HG03196 (cell line): ENCODE measurements around the gene TMEM191B.
"Not testable (repeated sequence)": the region's sequence is repeated elsewhere in the genome, so short reads cannot be mapped to it uniquely, and the experiment has no call there.

ENCODE experiments used
- ATAC-seq: cut with Tn5 transposase; IDR thresholded peaks from one replicate; pipeline ENCODE4 v1.9.1; 2021; ENCODE audit not compliant: unreplicated experiment

TMEM191B gene

GRCh38 chr22:18554280-18555256 is 27.0 kb downstream of the TMEM191B start:
- ATAC-seq: not testable (repeated sequence)

- not testable (repeated sequence) for ATAC-seq
These were observed 30.9 kb downstream of the TMEM191B start for GRCh38 chr22:18558516-18558915.

- not testable (repeated sequence) for ATAC-seq
These were observed 31.3 kb downstream of the TMEM191B start for GRCh38 chr22:18558939-18559338.

- not testable (repeated sequence) for ATAC-seq
These were observed 32.7 kb downstream of the TMEM191B start for GRCh38 chr22:18560099-18560974.

GRCh38 chr22:18570509-18571246 is 43.1 kb downstream of the TMEM191B start:
- ATAC-seq: not testable (repeated sequence)

GRCh38 chr22:18573483-18574164 is 46.0 kb downstream of the TMEM191B start:
- not testable (repeated sequence) for ATAC-seq

GRCh38 chr22:18574555-18574954 is 47.0 kb downstream of the TMEM191B start:
- not testable (repeated sequence) for ATAC-seq

GRCh38 chr22:18575686-18576085 is 48.1 kb downstream of the TMEM191B start:
- not testable (repeated sequence) for ATAC-seq

- ATAC-seq: peak; percentile 26
These were observed 49.7 kb downstream of the TMEM191B start for GRCh38 chr22:18577090-18577818.

GRCh38 chr22:18577847-18578246 is 50.2 kb downstream of the TMEM191B start:
- ATAC-seq: peak; percentile 66
